ENCODE results near the gene GPX5. TPM values are rescaled to one million over a fixed set of nuclear protein-coding genes. Genes with fewer than 3 reads are reported as not detected.
"Not testable (repeated sequence)": the region's sequence is repeated elsewhere in the genome, so short reads cannot be mapped to it uniquely, and the experiment has no call there.

Gene GPX5
- total RNA-seq, 1 donor from 2014 or later = not detected

DNA sequence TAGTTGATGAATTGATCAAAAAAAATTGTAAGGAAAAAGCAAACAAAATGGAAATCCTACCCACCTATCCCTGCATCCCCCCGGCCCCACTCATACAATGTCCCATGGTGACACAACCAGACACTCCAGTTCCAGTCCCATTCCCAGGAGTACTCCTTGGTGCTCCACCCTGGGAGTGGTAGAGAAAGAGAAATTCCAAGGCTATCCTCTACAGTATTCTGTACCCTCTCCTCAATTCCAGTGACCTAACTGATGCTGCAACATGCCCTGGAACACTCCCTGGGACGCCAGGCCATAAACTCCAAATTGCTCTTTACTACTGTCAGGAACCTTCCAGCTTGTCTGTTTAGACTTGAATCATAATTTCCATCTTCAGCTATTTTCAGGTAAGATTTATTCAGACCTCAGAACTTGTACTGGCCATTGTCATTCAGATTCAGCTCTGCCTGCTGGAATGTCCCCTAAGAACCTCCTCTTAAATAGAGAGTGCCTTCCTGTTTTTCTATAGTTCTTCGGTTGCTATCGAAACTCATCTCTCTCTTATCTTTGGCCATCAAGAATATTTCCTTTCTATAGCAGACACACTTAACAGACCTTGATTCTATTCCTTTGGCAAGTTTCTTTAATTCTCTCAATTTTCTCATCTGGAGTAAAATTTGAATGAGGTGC is 18.7 kb upstream of the GPX5 start:
- ATAC-seq = no peak

GRCh38 chr6:28511628-28512300 is 13.9 kb upstream of the GPX5 start:
- DNase-seq (ENCODE audit: missing footprints) (no peak), ATAC-seq (no peak)
- intact Hi-C loops (cut with DNase I) = no loop called here

More for the DNA sequence above, 18.7 kb upstream of the GPX5 start:
- no peak for DNase-seq (ENCODE audit: missing footprints)
- intact Hi-C loops (cut with DNase I) = no loop called here

DNA sequence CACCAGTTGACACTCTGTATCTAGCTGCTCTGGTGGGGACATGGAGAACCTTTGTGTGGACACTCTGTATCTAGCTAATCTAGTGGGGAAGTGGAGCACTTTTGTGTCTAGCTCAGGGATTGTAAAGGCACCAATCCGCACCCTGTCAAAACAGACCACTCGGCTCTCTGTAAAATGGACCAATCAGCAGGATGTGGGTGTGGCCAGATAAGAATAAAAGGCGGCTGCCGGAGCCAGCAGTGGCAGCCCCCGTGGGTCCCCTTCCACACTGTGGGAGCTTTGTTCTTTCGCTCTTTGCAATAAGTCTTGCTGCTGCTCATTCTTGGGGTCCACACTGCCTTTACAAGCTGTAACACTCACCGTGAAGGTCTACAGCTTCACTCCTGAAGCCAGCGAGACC is 13.3 kb upstream of the GPX5 start:
- DNase-seq (ENCODE audit: missing footprints); ATAC-seq; intact Hi-C loops (cut with DNase I): not testable (repeated sequence)

GRCh38 chr6:28515676-28516075 is 10.0 kb upstream of the GPX5 start, which contains the start of gene GPX6:
GPX6 (minus strand) TSS chr6:28515793; CDS start chr6:28515743, 50 bp downstream.
- DNase-seq (ENCODE audit: missing footprints) = no peak
- ATAC-seq = no peak
- intact Hi-C loops (cut with DNase I) = no loop called here

GRCh38 chr6:28517964-28518363 is 7.7 kb upstream of the GPX5 start:
- ATAC-seq (no peak), DNase-seq (ENCODE audit: missing footprints) (no peak)
- intact Hi-C loops (cut with DNase I) = no loop called here

DNA sequence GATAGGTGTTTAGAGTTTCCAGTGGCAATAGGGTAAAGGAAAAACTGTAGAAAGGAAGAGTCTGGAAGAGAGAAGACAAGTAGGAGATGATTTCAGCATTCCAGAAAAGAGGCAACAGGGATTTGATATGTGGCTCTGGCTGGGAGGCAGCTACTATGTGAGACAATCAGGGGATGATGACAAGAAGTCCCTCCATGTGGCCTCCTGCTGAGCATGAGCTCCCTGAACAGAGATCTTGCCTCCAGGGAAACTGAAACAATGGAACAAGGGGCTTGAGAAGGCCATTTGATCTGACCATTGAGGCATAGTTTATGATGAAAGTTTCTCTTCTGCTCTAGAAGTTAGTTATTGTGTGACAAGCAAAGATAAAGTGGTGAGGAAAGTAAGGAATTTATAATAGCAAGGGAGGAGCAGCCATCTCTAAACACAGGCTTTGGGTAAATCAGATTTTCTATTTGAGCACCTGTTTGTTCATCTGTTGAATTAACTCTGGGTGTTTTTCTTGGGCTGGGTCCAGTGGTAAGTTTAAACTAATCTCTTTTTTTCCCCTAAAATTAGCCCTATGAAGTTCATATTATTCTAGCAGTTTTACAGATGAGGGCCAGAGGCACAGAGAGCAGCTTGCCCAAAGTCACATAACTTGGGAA is 3.0 kb upstream of the GPX5 start:
- no peak for ATAC-seq
- DNase-seq (ENCODE audit: missing footprints) = no peak
- intact Hi-C loops (cut with DNase I) = no loop called here

- intact Hi-C loops (cut with DNase I) = no loop called here
- ATAC-seq = no peak
- no peak for DNase-seq (ENCODE audit: missing footprints)
Measured at GRCh38 chr6:28523241-28523622, 2.4 kb upstream of the GPX5 start.

DNA sequence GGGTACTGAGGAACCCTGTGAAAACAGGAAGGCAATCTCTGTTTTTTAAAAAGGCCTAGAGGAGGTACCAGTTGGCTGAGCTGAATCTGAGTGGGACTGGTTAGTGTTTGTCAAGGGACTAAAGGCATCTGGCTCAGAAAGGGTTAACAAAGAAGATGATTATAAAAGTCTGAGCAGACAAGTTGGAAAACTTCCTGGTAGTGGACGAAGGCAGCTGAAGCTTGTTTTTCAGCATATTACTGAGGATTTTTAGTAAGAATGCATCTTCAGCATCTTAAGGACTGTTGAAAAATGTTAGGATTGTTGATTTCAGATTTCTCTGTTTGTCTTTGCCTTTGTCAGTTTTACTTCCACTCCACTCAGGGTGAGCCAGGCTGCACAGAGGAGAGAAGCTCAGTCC is 5.1 kb downstream of the GPX5 start:
- DNase-seq (ENCODE audit: missing footprints) (no peak), ATAC-seq (no peak)
- intact Hi-C loops (cut with DNase I) = no loop called here

DNA sequence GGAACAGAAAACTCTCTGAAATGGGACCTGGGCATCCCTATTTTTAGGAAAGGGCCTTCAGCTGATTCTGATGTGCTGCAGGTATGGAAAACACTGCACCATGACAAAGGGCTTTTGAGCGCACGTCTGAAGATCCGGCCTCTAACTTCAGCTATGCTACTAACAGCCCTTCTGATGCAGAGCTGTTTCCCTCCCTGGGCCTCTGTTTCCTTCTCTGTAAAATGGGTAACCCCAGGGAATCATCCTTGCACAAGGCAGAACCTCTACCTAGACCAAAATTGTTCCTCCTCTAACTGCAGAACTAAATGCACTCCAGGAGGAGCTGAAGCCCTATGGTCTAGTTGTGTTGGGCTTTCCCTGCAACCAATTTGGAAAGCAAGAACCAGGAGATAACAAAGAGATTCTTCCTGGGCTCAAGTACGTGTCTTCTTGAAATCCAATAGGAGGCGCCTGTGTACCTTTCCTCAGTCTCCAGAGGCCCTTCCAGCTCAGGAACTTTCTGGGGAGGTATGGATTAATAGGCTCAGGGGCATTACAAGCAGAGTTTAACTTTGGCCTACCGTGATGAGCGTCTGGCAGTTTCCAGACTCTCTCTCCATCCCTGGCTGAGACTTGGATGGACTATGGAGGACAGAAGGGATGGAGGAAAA is 5.9 kb downstream of the GPX5 start:
- intact Hi-C loops (cut with DNase I) = no loop called here
- DNase-seq (ENCODE audit: missing footprints) (no peak), ATAC-seq (no peak)

GRCh38 chr6:28534306-28534705 is 8.6 kb downstream of the GPX5 start:
- ATAC-seq = no peak
- intact Hi-C loops (cut with DNase I) = no loop called here

DNA sequence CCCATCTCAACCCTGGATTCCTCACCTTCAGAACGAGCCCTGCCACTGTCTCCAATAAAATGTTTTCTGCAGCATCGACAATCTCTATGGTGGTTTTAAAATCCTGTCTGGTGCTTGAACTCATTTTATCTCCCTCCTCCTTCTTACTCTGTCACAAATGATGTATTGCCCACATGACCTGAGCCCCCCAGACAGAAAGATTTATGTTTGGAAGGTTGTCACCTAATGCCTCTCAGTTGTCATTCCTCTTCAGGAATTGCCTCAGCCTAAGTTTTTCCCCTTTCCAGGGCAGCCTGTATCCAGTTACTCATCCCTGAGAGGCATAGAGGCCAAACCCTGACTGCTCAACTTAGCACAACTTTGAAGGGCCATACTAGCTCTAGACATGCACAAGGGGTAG is 9.2 kb downstream of the GPX5 start:
- DNase-seq (ENCODE audit: missing footprints) = no peak
- ATAC-seq = no peak
- intact Hi-C loops (cut with DNase I) = no loop called here

More at GRCh38 chr6:28534306-28534705, 8.6 kb downstream of the GPX5 start:
- no peak for DNase-seq (ENCODE audit: missing footprints)

DNA sequence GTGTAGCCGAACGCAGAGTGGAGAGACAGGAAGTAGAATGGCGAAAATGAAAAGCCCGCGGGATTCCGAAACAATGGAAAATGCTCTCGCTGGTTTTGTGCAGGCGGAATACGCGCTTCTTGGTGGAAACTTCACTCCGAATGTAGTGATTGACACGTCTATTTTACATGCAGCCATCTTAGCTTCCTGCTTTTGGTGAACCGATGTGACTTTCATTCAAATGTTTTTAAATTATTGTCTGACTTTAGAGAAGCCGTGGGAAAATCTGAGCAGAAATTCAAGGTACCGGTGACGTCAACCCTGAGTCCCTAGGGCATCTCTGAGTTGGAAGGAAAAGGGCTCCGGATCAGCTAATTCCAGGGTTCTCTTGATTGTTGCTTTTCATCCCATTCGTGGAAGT is 11.4 kb downstream of the GPX5 start:
- intact Hi-C loops (cut with DNase I) = no loop called here
- no peak for ATAC-seq
- no peak for DNase-seq (ENCODE audit: missing footprints)

DNA sequence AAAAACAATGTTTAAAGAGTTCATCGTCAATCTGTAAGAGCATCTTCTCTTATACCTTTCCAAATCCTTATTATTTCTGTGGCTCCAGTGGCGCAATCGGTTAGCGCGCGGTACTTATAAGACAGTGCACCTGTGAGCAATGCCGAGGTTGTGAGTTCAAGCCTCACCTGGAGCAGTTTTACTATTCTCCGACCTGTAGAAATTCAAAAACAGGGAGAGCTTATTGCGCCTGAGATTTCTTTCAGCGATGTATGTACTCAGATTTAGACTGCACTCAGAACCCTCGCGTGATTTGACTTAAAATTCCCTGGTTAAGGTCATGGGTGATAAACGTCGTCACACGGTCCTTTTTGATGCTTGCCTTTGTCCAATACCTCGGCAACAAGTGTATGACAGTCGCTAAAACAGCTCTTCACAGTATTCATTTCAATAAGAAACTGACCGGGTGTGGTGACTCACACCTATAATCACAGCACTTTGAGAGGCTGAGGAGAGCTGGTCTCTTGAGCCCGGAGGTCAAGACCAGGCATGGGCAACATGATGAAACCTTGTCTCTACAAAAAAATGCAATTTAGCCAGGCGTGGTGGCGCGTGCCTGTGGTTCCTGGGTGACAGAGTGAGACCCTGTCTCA is 11.9 kb downstream of the GPX5 start:
- DNase-seq (ENCODE audit: missing footprints) (no peak), ATAC-seq (no peak)

GRCh38 chr6:28541996-28542395 is 16.3 kb downstream of the GPX5 start:
- DNase-seq (ENCODE audit: missing footprints) (no peak), ATAC-seq (no peak)
- intact Hi-C loops (cut with DNase I) = no loop called here

More for the DNA sequence above, 11.9 kb downstream of the GPX5 start:
- intact Hi-C loops (cut with DNase I) = no loop called here

DNA sequence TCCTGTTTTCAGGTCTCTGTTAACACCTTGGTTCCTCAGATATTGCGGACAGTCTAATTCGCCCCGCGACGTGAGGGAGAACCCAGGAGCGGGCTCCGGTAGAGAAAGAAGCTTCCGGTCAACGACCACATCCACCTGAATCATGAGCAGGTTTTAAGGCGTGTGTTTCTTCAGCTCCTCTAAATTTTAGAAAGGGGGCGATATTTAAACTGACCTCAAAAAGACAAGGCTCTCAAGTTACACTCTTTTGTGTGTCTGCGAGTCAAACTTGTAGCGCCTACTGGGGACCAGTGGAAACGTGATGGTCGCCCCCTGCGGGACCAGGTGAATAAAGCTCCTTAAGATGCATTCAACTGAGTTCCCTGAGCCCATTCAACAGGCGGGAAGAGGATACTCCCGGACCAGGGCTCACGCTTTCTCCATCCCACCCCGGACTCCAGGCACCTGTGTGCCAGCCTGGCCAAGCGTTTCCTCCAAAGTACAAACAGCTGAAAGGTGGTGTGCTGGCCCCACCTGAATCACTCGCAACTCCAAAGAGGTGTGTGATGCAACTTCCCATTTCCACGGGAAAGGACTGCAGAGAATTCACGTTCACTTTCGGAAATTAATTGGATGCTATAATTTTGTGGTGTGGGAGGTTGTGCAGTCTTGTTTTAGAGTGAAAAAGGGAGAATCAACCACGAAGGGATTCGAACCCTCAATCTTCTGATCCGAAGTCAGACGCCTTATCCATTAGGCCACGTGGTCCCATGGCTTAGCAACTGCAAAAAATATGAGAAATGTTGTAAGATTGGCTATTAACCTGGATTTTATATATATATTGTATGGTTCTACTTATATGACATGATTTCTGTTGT is 17.0 kb downstream of the GPX5 start:
- intact Hi-C loops (cut with DNase I) = no loop called here
- peak; percentile 28 for ATAC-seq

GRCh38 chr6:28543651-28544610 is 18.2 kb downstream of the GPX5 start:
- DNase-seq (ENCODE audit: missing footprints) (no peak), ATAC-seq (no peak)

More for the DNA sequence above, 17.0 kb downstream of the GPX5 start:
- no peak for DNase-seq (ENCODE audit: missing footprints)

DNA sequence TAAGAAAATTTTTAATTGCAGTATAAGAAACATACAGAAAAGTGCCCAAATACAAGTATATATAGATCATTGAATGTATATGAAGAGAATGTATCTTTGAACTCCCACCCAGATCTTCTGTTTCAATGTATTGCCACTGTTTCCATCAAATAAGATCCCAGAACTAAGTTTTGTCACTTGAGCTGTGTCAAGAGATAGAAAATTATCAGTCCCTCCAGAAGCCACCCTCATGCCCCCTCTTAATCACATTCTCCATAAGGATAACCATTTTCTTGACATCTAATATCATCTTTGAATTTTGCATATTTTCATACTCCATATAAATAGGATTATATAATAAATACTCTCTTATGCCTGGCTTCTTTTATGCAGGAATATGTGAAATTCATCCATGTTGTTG is 20.3 kb downstream of the GPX5 start:
- intact Hi-C loops (cut with DNase I) = no loop called here
- DNase-seq (ENCODE audit: missing footprints) = no peak
- no peak for ATAC-seq

More at GRCh38 chr6:28543651-28544610, 18.2 kb downstream of the GPX5 start:
- intact Hi-C loops (cut with DNase I) = no loop called here
